Astrocyte of the cerebellum (primary cell): ENCODE results near the gene PCSK6.

Experiments used
- DNase-seq: peaks from one replicate; pipeline ENCODE4 v3.0.0-alpha.2; 2011; ENCODE audit warnings: low read depth
- H3K4me3 ChIP-seq: 2 replicates; pipeline ENCODE4 v1.5.1; 2011; ENCODE audit warnings: mild to moderate bottlenecking, low read depth, low read length, moderate library complexity
- in situ Hi-C: cut with HindIII; loops from 2 replicates; pipeline ENCODE4 v1.10.0; 2017; ENCODE audit warnings: low sequenced_read_pairs
- TF ChIP-seq, protein P1 (sequence below): IDR thresholded peaks from 2 replicates; pipeline ENCODE4 v1.5.1; 2012; ENCODE audit warnings: low read length, low read depth, moderate library complexity, mild to moderate bottlenecking; ENCODE audit errors: missing control alignments

Gene PCSK6

DNA sequence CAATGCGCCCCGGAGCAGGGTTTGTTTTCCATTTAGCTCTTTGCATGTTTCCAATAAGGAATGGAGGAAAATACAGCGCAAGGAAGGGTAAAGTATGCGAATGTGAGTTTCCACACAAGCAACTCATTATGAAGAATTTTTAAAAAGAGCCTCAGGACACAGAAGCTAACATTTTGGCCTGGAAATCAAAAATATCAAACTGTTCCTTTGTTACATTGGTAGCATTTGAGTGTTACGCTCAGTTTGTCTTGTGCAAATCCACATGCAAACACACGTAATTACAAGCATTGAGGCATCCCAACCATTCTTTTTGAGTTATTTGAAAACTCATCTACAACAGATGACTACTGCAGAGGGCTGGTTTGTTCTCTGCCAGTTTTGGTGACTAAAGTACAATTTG, 101.5 kb downstream of the PCSK6 start:
- DNase-seq: no peak
- TF ChIP-seq, protein P1, sequence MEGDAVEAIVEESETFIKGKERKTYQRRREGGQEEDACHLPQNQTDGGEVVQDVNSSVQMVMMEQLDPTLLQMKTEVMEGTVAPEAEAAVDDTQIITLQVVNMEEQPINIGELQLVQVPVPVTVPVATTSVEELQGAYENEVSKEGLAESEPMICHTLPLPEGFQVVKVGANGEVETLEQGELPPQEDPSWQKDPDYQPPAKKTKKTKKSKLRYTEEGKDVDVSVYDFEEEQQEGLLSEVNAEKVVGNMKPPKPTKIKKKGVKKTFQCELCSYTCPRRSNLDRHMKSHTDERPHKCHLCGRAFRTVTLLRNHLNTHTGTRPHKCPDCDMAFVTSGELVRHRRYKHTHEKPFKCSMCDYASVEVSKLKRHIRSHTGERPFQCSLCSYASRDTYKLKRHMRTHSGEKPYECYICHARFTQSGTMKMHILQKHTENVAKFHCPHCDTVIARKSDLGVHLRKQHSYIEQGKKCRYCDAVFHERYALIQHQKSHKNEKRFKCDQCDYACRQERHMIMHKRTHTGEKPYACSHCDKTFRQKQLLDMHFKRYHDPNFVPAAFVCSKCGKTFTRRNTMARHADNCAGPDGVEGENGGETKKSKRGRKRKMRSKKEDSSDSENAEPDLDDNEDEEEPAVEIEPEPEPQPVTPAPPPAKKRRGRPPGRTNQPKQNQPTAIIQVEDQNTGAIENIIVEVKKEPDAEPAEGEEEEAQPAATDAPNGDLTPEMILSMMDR: no peak
- H3K4me3 ChIP-seq: no peak overlapping the region
- in situ Hi-C loops: no loop called here

DNA sequence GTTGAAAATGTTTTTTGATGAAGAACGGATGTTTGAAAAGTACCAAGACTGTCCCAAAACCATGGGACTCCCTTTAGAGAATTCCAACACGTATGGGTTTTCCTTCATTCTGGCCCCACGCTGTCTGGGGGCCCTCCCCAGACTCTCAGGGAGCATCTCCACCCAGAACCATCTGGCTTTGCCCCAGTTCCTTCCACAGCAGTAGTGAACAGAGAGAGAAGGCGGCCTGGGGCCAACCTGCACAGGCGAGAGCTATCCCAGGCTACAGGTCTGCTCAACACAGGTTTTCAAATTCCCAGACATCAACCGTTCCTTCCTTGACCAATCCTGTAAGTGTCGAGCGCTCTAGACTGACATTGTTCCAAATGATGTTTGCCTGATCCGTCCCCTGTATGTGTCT, 101.9 kb downstream of the PCSK6 start:
- in situ Hi-C loops: no loop called here
- TF ChIP-seq, protein P1: no peak
- no peak for DNase-seq
- no peak overlapping the region for H3K4me3 ChIP-seq

DNA sequence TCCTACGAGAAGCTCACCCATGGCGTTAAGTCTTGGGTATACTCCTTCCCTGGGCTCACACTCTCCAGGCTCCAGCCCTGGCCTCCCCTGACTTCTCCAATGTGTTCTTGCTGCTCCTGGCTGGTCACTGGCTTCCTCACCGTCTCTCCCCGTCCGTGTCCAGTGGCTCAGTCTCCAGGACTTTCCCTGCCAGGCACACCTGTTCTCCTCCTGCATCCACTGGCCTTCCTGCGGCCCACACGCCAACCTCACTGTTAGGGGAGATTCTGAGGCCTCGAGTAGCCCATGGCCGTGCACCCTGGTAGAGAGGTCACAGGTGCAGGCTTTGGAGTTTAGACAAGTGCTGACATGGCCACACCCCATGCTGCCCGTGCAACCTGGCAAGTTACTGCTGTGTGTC, 102.5 kb downstream of the PCSK6 start:
- DNase-seq: no peak
- in situ Hi-C loops: no loop called here
- H3K4me3 ChIP-seq: no peak overlapping the region
- TF ChIP-seq, protein P1: no peak

DNA sequence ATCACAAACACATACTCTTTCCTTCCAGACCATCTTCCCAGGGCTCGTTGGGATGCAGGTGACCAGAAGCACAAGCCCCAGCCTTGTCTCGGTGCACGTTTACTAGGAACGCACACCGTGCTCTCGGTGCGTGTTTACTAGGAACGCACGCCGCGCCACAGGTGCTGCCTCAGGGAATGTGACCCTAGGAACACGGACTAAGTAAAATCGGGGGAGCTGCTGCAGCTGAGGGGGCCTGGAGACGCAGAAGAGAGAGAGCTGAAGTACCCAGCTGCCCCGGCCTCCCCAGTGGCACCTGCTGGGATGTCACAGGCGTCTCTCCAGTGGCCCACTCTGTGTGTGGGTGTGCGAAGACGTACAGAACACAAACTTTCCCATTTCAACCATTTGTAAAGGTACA, 103.5 kb downstream of the PCSK6 start:
- H3K4me3 ChIP-seq: no peak overlapping the region
- TF ChIP-seq, protein P1: no peak
- in situ Hi-C loops: no loop called here
- DNase-seq: no peak

DNA sequence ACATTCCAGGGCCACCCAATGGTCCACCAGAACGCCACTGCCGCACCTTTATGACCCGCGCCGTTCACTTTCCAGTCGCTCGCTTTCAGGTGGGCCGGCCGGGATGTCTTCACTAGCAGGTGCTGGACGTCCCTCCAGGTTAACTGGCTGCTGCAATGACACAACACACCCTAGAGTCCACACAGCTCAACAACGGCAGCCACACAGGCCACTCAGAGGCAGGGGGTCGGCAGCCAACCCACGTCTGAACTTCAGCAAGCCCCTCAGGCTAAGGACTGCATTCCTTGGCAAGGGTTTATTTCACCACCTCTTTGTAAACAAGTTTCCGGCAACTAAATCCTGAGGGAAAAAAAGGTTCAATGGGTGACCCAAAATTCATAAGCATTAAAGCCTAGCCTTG, 105.2 kb downstream of the PCSK6 start:
- DNase-seq: no peak
- no peak overlapping the region for H3K4me3 ChIP-seq
- in situ Hi-C loops: no loop called here
- TF ChIP-seq, protein P1: no peak

DNA sequence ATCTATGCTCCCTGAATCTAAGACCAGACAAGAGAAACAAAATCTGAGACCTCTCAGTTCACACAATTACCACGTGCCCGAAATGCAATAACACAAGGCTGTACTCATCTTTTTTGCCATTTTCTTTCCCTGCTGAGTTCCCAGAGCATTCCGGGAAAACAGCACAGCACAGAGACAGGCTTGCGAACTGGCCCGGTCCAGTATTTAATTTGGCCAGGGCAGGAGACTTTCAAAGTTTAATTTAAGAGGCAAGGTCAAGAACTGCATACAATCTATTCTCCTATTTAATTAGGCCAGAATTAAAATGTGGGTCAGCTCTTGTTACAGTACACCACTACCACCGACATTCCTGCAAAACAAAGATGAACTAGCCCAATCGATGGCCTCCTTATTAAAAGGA, 107.0 kb downstream of the PCSK6 start:
- in situ Hi-C loops: no loop called here
- no peak overlapping the region for H3K4me3 ChIP-seq
- TF ChIP-seq, protein P1: no peak
- DNase-seq: no peak

DNA sequence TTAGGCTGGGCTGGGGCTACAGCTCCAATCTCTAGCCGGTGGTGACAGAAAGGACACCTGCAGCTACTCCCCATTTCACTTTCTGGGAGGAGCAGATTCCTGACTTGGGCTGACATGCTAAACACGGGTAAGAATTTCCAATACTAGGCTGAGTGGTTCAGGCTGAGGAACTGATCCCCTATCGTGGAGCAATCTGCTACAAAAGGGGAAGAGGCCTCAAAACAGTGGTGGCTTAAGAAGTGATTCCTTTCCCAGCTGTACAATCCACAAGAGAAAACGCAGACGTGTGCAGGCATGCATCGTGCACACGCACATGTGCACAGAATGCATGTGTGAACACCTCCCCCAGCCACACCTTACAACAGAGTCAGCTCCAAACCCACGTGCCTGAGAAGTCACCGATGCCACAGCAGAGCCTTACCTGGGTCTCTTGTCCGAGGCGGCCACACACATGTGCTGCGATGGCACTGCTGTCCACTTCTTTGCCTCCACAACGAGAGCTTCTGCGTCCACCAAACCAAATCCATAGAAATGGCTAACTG, 107.8 kb downstream of the PCSK6 start:
- DNase-seq: no peak
- no peak overlapping the region for H3K4me3 ChIP-seq
- TF ChIP-seq, protein P1: no peak
- in situ Hi-C loops: no loop called here
